ENCODE results near the gene NPEPL1. TPM values are rescaled to one million over a fixed set of nuclear protein-coding genes. Genes with fewer than 3 reads are reported as not detected.

Gene NPEPL1
- total and polyA plus RNA-seq, 9 donors = 6.2 to 41.0 (median 33.9) TPM

DNA sequence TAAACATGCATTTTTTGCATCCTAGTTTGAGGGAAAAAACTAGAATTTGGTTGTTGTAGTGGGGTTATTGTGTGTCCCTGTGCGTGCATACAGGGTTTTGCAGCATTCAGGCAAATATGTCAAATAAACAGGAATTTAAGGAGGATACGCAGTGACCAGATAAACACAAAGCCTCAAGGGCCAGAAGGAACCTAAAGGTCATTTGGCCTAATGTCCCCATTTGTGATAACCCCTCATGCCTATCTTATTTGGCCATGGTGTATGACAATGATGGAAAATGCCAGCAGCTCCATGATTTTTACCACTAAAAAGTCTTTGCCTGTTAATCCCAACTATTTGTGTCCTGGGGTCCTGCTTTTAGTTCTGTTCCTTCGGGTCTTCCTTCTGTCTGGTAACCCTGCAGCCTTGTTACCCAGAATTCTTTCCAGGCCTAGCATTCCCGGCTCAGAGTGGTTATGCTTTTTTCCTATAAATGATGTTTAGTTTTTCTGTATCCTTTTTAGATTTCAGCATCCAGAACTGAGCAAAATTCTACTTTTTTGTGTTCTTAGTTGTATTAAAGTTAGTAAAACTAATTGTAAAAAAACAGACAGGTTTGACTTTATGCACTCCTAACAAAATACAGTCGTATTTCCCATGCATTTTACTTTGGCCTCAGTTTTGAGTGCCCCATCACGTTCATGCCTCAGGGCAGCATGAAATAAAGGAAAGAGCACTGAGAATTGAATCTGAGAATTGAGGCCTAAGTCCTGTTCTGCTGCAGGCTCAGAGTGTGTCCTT is 37.1 kb upstream of the NPEPL1 start:
- Histone ChIP-seq H3K4me1 (ENCODE audit: insufficient read depth) (peaks cover 4% of the 10 kb centered on the region), H3K27ac (no peak overlapping the region), H3K9me3 (no peaks in the 10 kb centered on the region), H3K27me3 (no peaks in the 10 kb centered on the region), H3K36me3 (no peaks in the 10 kb centered on the region), H3K4me3 (no peak overlapping the region)
- TF ChIP-seq EP300 (IDR thresholded peaks at IDR 0.05) (no peak), POLR2A (IDR thresholded peaks at IDR 0.05) (no peak)
- TF ChIP-seq, protein P1, sequence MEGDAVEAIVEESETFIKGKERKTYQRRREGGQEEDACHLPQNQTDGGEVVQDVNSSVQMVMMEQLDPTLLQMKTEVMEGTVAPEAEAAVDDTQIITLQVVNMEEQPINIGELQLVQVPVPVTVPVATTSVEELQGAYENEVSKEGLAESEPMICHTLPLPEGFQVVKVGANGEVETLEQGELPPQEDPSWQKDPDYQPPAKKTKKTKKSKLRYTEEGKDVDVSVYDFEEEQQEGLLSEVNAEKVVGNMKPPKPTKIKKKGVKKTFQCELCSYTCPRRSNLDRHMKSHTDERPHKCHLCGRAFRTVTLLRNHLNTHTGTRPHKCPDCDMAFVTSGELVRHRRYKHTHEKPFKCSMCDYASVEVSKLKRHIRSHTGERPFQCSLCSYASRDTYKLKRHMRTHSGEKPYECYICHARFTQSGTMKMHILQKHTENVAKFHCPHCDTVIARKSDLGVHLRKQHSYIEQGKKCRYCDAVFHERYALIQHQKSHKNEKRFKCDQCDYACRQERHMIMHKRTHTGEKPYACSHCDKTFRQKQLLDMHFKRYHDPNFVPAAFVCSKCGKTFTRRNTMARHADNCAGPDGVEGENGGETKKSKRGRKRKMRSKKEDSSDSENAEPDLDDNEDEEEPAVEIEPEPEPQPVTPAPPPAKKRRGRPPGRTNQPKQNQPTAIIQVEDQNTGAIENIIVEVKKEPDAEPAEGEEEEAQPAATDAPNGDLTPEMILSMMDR (IDR thresholded peaks at IDR 0.05) = no peak
- intact Hi-C loops (cut with DNase I) = no loop called here
- 65 to 66% (median 65%) methylated on average over 6 of the region's 6 CpGs for WGBS, 3 donors
- DNase-seq = no peak

DNA sequence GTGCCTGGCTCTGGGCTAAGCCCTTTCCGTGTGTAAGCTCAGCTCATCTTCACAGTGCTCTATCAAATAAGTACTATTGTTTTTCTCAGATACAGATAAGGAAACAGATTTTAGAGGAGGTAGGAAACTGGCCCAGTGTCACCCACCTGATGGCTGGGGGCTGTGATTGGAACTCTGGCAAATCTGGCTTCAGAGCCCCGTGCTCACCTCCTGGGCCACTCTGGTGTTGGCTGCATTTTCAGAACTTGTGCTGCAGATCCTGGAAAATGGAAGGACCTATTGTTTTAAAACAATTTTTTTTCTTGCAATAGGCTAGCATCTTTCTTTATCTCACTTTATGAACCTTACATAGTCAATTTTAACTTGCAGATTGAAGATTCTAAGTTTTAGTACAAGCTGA is 35.8 kb upstream of the NPEPL1 start:
- Histone ChIP-seq H3K27ac (no peak overlapping the region), H3K4me1 (ENCODE audit: insufficient read depth) (peaks cover 4% of the 10 kb centered on the region), H3K27me3 (no peaks in the 10 kb centered on the region), H3K9me3 (no peaks in the 10 kb centered on the region), H3K36me3 (no peaks in the 10 kb centered on the region), H3K4me3 (no peak overlapping the region)
- DNase-seq = no peak
- WGBS, 3 donors = 57 to 61% (median 59%) methylated on average over 2 of the region's 2 CpGs
- no peak for TF ChIP-seq EP300 (IDR thresholded peaks at IDR 0.05)
- no peak for TF ChIP-seq POLR2A (IDR thresholded peaks at IDR 0.05)
- TF ChIP-seq, protein P1 (IDR thresholded peaks at IDR 0.05) = no peak
- intact Hi-C loops (cut with DNase I) = no loop called here

DNA sequence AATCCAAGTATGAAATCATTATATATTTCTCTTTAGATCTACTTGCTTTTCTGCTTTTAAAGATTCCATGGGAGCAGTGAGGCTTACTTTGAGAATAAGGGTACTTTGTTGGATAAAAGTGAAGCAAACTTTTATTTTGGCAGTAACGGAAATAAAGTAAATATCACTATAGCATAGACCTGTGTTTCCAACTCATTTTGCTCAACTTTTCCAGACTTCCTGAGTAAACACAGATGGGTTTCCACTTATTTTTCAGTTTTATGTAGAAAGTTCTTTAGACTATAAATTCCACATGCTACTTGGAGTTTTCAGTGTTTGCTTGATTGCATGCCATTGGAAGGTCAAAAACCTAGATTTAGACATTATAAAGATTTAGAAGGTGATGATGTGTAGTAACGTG is 35.3 kb upstream of the NPEPL1 start:
- no peak for DNase-seq
- WGBS, 3 donors = 70 to 77% (median 70%) methylated on average over 2 of the region's 2 CpGs
- no peaks in the 10 kb centered on the region for H3K27me3 ChIP-seq
- H3K36me3 ChIP-seq = no peaks in the 10 kb centered on the region
- intact Hi-C loops (cut with DNase I) = no loop called here
- H3K4me3 ChIP-seq = no peak overlapping the region
- peaks cover 4% of the 10 kb centered on the region for H3K4me1 ChIP-seq (ENCODE audit: insufficient read depth)
- H3K27ac ChIP-seq = no peak overlapping the region
- TF ChIP-seq POLR2A (IDR thresholded peaks at IDR 0.05) (no peak), EP300 (IDR thresholded peaks at IDR 0.05) (no peak)
- TF ChIP-seq, protein P1 (IDR thresholded peaks at IDR 0.05) = no peak
- no peaks in the 10 kb centered on the region for H3K9me3 ChIP-seq

DNA sequence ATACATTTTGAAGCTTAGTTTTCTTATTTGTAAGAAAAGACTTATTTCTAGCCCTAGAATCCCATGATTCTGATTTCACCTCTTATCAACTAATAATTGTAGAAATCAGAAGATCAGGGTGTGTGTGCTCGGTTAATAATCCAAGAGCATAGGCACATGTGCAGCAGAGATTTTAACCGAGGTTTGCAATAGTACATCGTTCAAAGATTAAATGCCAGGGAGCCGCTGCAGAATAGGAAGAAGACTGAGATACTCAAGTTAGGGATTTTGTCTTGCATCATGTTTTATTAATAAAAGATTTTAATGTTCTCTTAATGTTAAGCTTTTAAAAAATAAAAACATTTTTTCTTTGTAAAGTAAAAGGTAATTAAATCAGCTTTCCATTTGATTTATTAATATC is 34.6 kb upstream of the NPEPL1 start:
- H3K4me1 ChIP-seq (ENCODE audit: insufficient read depth) = peaks cover 4% of the 10 kb centered on the region
- H3K27me3 ChIP-seq = no peaks in the 10 kb centered on the region
- intact Hi-C loops (cut with DNase I) = no loop called here
- no peak for DNase-seq
- no peak overlapping the region for H3K4me3 ChIP-seq
- no peak overlapping the region for H3K27ac ChIP-seq
- H3K36me3 ChIP-seq = no peaks in the 10 kb centered on the region
- H3K9me3 ChIP-seq = no peaks in the 10 kb centered on the region
- 18 to 37% (median 19%) methylated on average over 4 of the region's 4 CpGs for WGBS, 3 donors
- TF ChIP-seq EP300 (IDR thresholded peaks at IDR 0.05) = no peak
- TF ChIP-seq, protein P1 (IDR thresholded peaks at IDR 0.05) = no peak
- no peak for TF ChIP-seq POLR2A (IDR thresholded peaks at IDR 0.05)
